ENCODE results near the gene PCBP3.
"Not testable (repeated sequence)": the region's sequence is repeated elsewhere in the genome, so short reads cannot be mapped to it uniquely, and the experiment has no call there.

The PCBP3 gene

GRCh38 chr21:45615145-45615711 lies 28.3 kb upstream of the PCBP3 start:
- DNase-seq = peak; percentile 65

GRCh38 chr21:45617021-45617921 lies 26.3 kb upstream of the PCBP3 start:
- DNase-seq = no peak

- peak; percentile 86 for DNase-seq
Observed at GRCh38 chr21:45618287-45618686, 25.2 kb upstream of the PCBP3 start.

- peak; percentile 77 for DNase-seq
Observed at GRCh38 chr21:45618846-45619485, 24.6 kb upstream of the PCBP3 start.

- DNase-seq = no peak
Observed at GRCh38 chr21:45620201-45620923, 23.2 kb upstream of the PCBP3 start.

- not testable (repeated sequence) for DNase-seq
Observed at GRCh38 chr21:45621435-45622331, 21.8 kb upstream of the PCBP3 start.

GRCh38 chr21:45622416-45623097 lies 21.0 kb upstream of the PCBP3 start:
- DNase-seq = no peak

GRCh38 chr21:45623436-45623835 lies 20.1 kb upstream of the PCBP3 start:
- DNase-seq = no peak

- not testable (repeated sequence) for DNase-seq
Observed at GRCh38 chr21:45626127-45626526, 17.4 kb upstream of the PCBP3 start.

GRCh38 chr21:45629046-45629981 lies 14.2 kb upstream of the PCBP3 start:
- DNase-seq = no peak

GRCh38 chr21:45630066-45630694 lies 13.3 kb upstream of the PCBP3 start:
- no peak for DNase-seq

- DNase-seq = no peak
Observed at GRCh38 chr21:45630876-45631275, 12.6 kb upstream of the PCBP3 start.

- no peak for DNase-seq
Observed at GRCh38 chr21:45631540-45631939, 12.0 kb upstream of the PCBP3 start.

- DNase-seq = peak; percentile 6
Observed at GRCh38 chr21:45632160-45632559, 11.4 kb upstream of the PCBP3 start.

- no peak for DNase-seq
Observed at GRCh38 chr21:45632637-45633251, 10.8 kb upstream of the PCBP3 start.

GRCh38 chr21:45634511-45635183 lies 8.9 kb upstream of the PCBP3 start:
- peak; percentile 25 for DNase-seq

- no peak for DNase-seq
Observed at GRCh38 chr21:45635271-45636151, 8.0 kb upstream of the PCBP3 start.

GRCh38 chr21:45636459-45636858 lies 7.1 kb upstream of the PCBP3 start:
- no peak for DNase-seq
